Activated T-helper 1 cell treated with anti-CD3 and anti-CD28 coated beads, Interleukin-12 subunit alpha, Interleukin-12 subunit beta, Interleukin-2, Interleukin-4 antibody, amounts not matched to agents 30 ng/mL and 10 ng/mL and 1 ng/mL, durations not matched to agents 14 hours and 24 hours and 36 hours (primary cell): ENCODE measurements around the gene P2RX2. TPM values are rescaled to one million over a fixed set of nuclear protein-coding genes. Genes with fewer than 3 reads are reported as not detected.
A peak's percentile ranks its signal among the peaks of the same experiment; 100 is the strongest.

ENCODE experiments used
- DNase-seq: peaks from one replicate; pipeline ENCODE4 v3.0.0; 2021; ENCODE audit warnings: low spot score
- H3K27ac Mint-ChIP-seq: one replicate; pipeline ENCODE4 v1.8.0; 2021; ENCODE audit warnings: mild to moderate bottlenecking, mixed read lengths
- H3K27me3 Mint-ChIP-seq: one replicate; pipeline ENCODE4 v1.8.0; 2022; ENCODE audit warnings: mild to moderate bottlenecking, moderate library complexity, mixed read lengths; ENCODE audit not compliant: insufficient read depth
- H3K36me3 Mint-ChIP-seq: one replicate; pipeline ENCODE4 v1.8.0; 2021; ENCODE audit warnings: low read depth, mixed read lengths
- H3K4me1 Mint-ChIP-seq: one replicate; pipeline ENCODE4 v1.8.0; 2021; ENCODE audit warnings: low read depth, mixed read lengths
- H3K4me3 Mint-ChIP-seq: one replicate; pipeline ENCODE4 v1.8.0; 2021; ENCODE audit warnings: mild to moderate bottlenecking, moderate library complexity, mixed read lengths
- H3K9me3 Mint-ChIP-seq: one replicate; pipeline ENCODE4 v1.8.0; 2021; ENCODE audit warnings: mixed read lengths
- intact Hi-C: fragments of 100-400 bp; cut with micrococcal nuclease; formaldehyde crosslinking; loops from one replicate; pipeline ENCODE4 v1.15.1; 2024
- total RNA-seq: library from RNA; stranded (reverse); gene quantifications from 2 replicates; pipeline ENCODE4 v1.2.3, GENCODE V29; 2022

Gene P2RX2
- total RNA-seq, 1 donor from 2014 or later = not detected

GRCh38 chr12:132647858-132648257 lies 29.3 kb downstream of the P2RX2 start:
- peaks cover 26% of the 10 kb centered on the region for H3K36me3 Mint-ChIP-seq

GRCh38 chr12:132648616-132649225 lies 30.1 kb downstream of the P2RX2 start:
- intact Hi-C loops = no loop called here
- Mint-ChIP-seq H3K9me3 (no peaks in the 10 kb centered on the region), H3K36me3 (peaks cover 24% of the 10 kb centered on the region), H3K4me1 (no peaks in the 10 kb centered on the region), H3K27me3 (no peaks in the 10 kb centered on the region), H3K27ac (no peak overlapping the region), H3K4me3 (no peak overlapping the region)
- no peak for DNase-seq

More at GRCh38 chr12:132647858-132648257, 29.3 kb downstream of the P2RX2 start:
- Mint-ChIP-seq H3K27ac (no peak overlapping the region), H3K27me3 (no peaks in the 10 kb centered on the region), H3K4me3 (no peak overlapping the region), H3K4me1 (no peaks in the 10 kb centered on the region), H3K9me3 (no peaks in the 10 kb centered on the region)
- no peak for DNase-seq
- intact Hi-C loops = no loop called here

- no peaks in the 10 kb centered on the region for H3K4me1 Mint-ChIP-seq
These were observed 30.8 kb downstream of the P2RX2 start for GRCh38 chr12:132649226-132649945.

GRCh38 chr12:132651444-132652100 lies 33.0 kb downstream of the P2RX2 start:
- Mint-ChIP-seq H3K27me3 (no peaks in the 10 kb centered on the region), H3K27ac (peak overlapping the region; percentile 16), H3K9me3 (no peaks in the 10 kb centered on the region), H3K4me3 (no peak overlapping the region), H3K4me1 (no peaks in the 10 kb centered on the region), H3K36me3 (peaks cover 19% of the 10 kb centered on the region)
- no peak for DNase-seq
- intact Hi-C loops = no loop called here

More at GRCh38 chr12:132649226-132649945, 30.8 kb downstream of the P2RX2 start:
- no peak for DNase-seq
- Mint-ChIP-seq H3K27me3 (no peaks in the 10 kb centered on the region), H3K9me3 (no peaks in the 10 kb centered on the region), H3K36me3 (peaks cover 19% of the 10 kb centered on the region), H3K4me3 (no peak overlapping the region), H3K27ac (no peak overlapping the region)
- intact Hi-C loops = no loop called here

- Mint-ChIP-seq H3K27me3 (no peaks in the 10 kb centered on the region), H3K4me3 (no peak overlapping the region), H3K4me1 (no peaks in the 10 kb centered on the region), H3K27ac (peak overlapping the region; percentile 64), H3K36me3 (peaks cover 24% of the 10 kb centered on the region), H3K9me3 (no peaks in the 10 kb centered on the region)
- no peak for DNase-seq
- intact Hi-C loops = no loop called here
These were observed 35.2 kb downstream of the P2RX2 start for GRCh38 chr12:132653567-132654290.

GRCh38 chr12:132657004-132657727 lies 38.6 kb downstream of the P2RX2 start:
- no peak overlapping the region for H3K4me3 Mint-ChIP-seq
- peaks cover 38% of the 10 kb centered on the region for H3K36me3 Mint-ChIP-seq
- peaks cover 22% of the 10 kb centered on the region for H3K4me1 Mint-ChIP-seq
- H3K27me3 Mint-ChIP-seq = no peaks in the 10 kb centered on the region
- no peak for DNase-seq
- no peak overlapping the region for H3K27ac Mint-ChIP-seq
- intact Hi-C loops = no loop called here
- no peaks in the 10 kb centered on the region for H3K9me3 Mint-ChIP-seq

GRCh38 chr12:132658149-132658894 lies 39.7 kb downstream of the P2RX2 start:
- H3K4me1 Mint-ChIP-seq = peaks cover 34% of the 10 kb centered on the region
- no peak overlapping the region for H3K4me3 Mint-ChIP-seq
- intact Hi-C loops = no loop called here
- no peak overlapping the region for H3K27ac Mint-ChIP-seq
- no peaks in the 10 kb centered on the region for H3K9me3 Mint-ChIP-seq
- peaks cover 42% of the 10 kb centered on the region for H3K36me3 Mint-ChIP-seq
- no peak for DNase-seq
- H3K27me3 Mint-ChIP-seq = no peaks in the 10 kb centered on the region

- no peak for DNase-seq
- Mint-ChIP-seq H3K4me1 (peaks cover 36% of the 10 kb centered on the region), H3K27ac (no peak overlapping the region), H3K9me3 (no peaks in the 10 kb centered on the region), H3K4me3 (no peak overlapping the region), H3K36me3 (peaks cover 46% of the 10 kb centered on the region), H3K27me3 (no peaks in the 10 kb centered on the region)
- intact Hi-C loops = no loop called here
These were observed 40.6 kb downstream of the P2RX2 start for GRCh38 chr12:132659146-132659545.

GRCh38 chr12:132660052-132660451 lies 41.5 kb downstream of the P2RX2 start:
- H3K9me3 Mint-ChIP-seq = no peaks in the 10 kb centered on the region
- no peak overlapping the region for H3K4me3 Mint-ChIP-seq
- intact Hi-C loops = no loop called here
- DNase-seq = no peak
- no peaks in the 10 kb centered on the region for H3K27me3 Mint-ChIP-seq
- H3K27ac Mint-ChIP-seq = peak overlapping the region; percentile 18
- H3K4me1 Mint-ChIP-seq = peaks cover 36% of the 10 kb centered on the region
- H3K36me3 Mint-ChIP-seq = peaks cover 53% of the 10 kb centered on the region

- Mint-ChIP-seq H3K9me3 (no peaks in the 10 kb centered on the region), H3K4me1 (peaks cover 36% of the 10 kb centered on the region)
- DNase-seq = no peak
These were observed 42.4 kb downstream of the P2RX2 start for GRCh38 chr12:132660996-132661395.

GRCh38 chr12:132661972-132662371 lies 43.4 kb downstream of the P2RX2 start:
- H3K27me3 Mint-ChIP-seq = no peaks in the 10 kb centered on the region
- intact Hi-C loops = no loop called here
- H3K27ac Mint-ChIP-seq = no peak overlapping the region
- no peaks in the 10 kb centered on the region for H3K9me3 Mint-ChIP-seq
- no peak overlapping the region for H3K4me3 Mint-ChIP-seq
- peaks cover 67% of the 10 kb centered on the region for H3K36me3 Mint-ChIP-seq
- H3K4me1 Mint-ChIP-seq = peaks cover 36% of the 10 kb centered on the region
- DNase-seq = no peak

More at GRCh38 chr12:132660996-132661395, 42.4 kb downstream of the P2RX2 start:
- Mint-ChIP-seq H3K36me3 (peaks cover 63% of the 10 kb centered on the region), H3K4me3 (no peak overlapping the region), H3K27me3 (no peaks in the 10 kb centered on the region), H3K27ac (no peak overlapping the region)
- intact Hi-C loops = no loop called here
